ENCODE measurements around the gene ILDR1. TPM values are rescaled to one million over a fixed set of nuclear protein-coding genes. Genes with fewer than 3 reads are reported as not detected.
A peak's percentile ranks its signal among the peaks of the same experiment; 100 is the strongest.

The ILDR1 gene
- total RNA-seq, 1 donor from 2014 or later = 1.4 TPM

DNA sequence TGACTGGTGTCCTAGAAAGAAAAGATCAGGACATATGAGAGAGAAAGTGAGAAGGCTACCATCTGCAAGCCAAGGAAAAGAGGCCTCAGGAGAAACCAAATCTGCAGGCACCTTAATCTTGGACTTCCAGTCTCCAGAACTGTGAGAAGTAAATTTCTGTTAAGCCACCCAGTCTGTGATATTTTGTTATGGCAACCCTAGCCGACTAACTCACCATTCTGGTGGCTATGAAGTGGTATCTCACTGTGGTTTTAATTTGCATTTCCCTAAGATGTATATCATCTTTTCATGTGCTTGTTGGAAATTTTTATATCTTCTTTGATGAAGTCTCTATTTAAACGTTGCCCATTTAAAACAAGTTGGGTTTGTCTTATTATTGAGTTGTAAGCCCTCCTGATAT is 40.6 kb downstream of the ILDR1 start:
- peaks cover 12% of the 10 kb centered on the region for H3K9me3 Mint-ChIP-seq
- TF ChIP-seq, protein P1, sequence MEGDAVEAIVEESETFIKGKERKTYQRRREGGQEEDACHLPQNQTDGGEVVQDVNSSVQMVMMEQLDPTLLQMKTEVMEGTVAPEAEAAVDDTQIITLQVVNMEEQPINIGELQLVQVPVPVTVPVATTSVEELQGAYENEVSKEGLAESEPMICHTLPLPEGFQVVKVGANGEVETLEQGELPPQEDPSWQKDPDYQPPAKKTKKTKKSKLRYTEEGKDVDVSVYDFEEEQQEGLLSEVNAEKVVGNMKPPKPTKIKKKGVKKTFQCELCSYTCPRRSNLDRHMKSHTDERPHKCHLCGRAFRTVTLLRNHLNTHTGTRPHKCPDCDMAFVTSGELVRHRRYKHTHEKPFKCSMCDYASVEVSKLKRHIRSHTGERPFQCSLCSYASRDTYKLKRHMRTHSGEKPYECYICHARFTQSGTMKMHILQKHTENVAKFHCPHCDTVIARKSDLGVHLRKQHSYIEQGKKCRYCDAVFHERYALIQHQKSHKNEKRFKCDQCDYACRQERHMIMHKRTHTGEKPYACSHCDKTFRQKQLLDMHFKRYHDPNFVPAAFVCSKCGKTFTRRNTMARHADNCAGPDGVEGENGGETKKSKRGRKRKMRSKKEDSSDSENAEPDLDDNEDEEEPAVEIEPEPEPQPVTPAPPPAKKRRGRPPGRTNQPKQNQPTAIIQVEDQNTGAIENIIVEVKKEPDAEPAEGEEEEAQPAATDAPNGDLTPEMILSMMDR (IDR thresholded peaks at IDR 0.05) = no peak
- ATAC-seq (ENCODE audit: low read depth) (no peak), DNase-seq (no peak)
- ChIA-PET CTCF (no interaction called here), POLR2A (no interaction called here)
- peaks cover 13% of the 10 kb centered on the region for H3K36me3 Mint-ChIP-seq (ENCODE audit: low read depth)
- H3K27me3 Mint-ChIP-seq = no peaks in the 10 kb centered on the region
- H3K4me3 Mint-ChIP-seq = no peak overlapping the region
- no peak overlapping the region for H3K27ac Mint-ChIP-seq
- H3K4me1 Mint-ChIP-seq = peaks cover 30% of the 10 kb centered on the region
- intact Hi-C loops (cut with micrococcal nuclease) = loop anchor here (1.0 to 2.0 kb wide), 2 partner anchors 9 to 25 kb away; no protein-coding TSS in a partner anchor

DNA sequence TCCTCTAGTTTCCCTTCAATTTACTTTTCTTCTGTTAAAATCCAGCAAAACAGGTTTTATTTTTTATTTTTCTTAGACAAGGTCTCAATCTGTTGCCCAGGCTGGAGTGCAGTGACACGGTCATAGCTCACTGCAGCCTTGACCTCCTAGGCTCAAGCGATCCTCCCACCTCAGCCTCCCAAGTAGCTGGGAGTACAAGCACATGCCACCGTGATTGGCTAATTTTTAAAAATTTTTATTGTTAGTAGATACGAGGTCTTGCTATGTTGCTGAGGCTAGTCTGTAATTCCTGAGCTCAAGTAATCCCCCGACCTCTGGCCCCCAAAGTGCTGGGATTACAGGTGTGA is 41.6 kb downstream of the ILDR1 start:
- ATAC-seq (ENCODE audit: low read depth) = no peak
- Mint-ChIP-seq H3K27me3 (no peaks in the 10 kb centered on the region), H3K9me3 (peaks cover 12% of the 10 kb centered on the region), H3K27ac (peak overlapping the region; percentile 24), H3K36me3 (ENCODE audit: low read depth) (peaks cover 13% of the 10 kb centered on the region), H3K4me1 (peaks cover 30% of the 10 kb centered on the region), H3K4me3 (no peak overlapping the region)
- TF ChIP-seq, protein P1 (IDR thresholded peaks at IDR 0.05) = no peak
- ChIA-PET CTCF (no interaction called here), POLR2A (no interaction called here)
- intact Hi-C loops (cut with micrococcal nuclease) = loop anchor here (1.0 to 2.0 kb wide), 2 partner anchors 24 to 279 kb away; no protein-coding TSS in a partner anchor
- no peak for DNase-seq

DNA sequence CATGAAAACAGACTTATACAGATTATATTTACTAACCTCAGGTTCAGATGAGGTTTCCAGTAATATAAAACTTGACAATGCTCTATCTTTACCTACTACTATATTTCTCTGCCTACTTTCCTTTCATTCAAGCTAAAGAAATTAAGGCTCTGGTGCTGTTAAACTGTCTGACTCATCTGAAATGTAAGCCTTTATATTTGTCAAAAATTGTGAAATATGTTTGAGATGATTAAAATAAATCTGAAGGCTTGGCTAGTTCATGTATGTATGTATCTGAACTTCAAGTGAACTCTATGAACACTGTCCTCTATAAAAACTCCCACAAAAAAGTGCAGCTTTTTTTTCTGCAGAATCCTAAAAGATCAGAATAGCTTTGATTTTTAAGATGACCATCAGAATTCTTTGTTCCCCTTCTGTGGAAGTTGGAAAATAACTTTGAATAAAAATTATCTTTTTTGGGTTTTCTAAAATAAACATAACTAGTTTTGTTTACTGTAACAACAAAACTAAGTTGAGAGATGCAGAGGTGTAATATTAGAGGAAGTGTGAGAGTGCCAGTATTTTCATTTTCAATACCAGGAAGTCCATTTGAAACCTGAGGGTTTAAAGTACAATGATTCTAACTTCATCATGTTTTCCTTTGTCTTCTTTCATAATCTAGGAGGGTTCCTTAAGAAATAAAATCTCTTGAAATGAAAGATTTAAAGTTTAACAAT is 42.2 kb downstream of the ILDR1 start:
- no peaks in the 10 kb centered on the region for H3K27me3 Mint-ChIP-seq
- intact Hi-C loops (cut with micrococcal nuclease) = loop anchor here (1.0 to 5.0 kb wide), 4 partner anchors 15 to 433 kb away; partner anchors contain the start of gene POLQ
- peaks cover 27% of the 10 kb centered on the region for H3K4me1 Mint-ChIP-seq
- ATAC-seq (ENCODE audit: low read depth) = no peak
- H3K9me3 Mint-ChIP-seq = peaks cover 15% of the 10 kb centered on the region
- TF ChIP-seq, protein P1 (IDR thresholded peaks at IDR 0.05) = no peak
- peak overlapping the region; percentile 24 for H3K27ac Mint-ChIP-seq
- no peak for DNase-seq
- H3K36me3 Mint-ChIP-seq (ENCODE audit: low read depth) = peaks cover 13% of the 10 kb centered on the region
- H3K4me3 Mint-ChIP-seq = no peak overlapping the region
- CTCF ChIA-PET = interaction anchor here (1.3 kb wide), 1 partner anchor 111 kb away, joined by 3 read pairs; no protein-coding TSS in a partner anchor
- POLR2A ChIA-PET = interaction anchor here (0.9 to 1.0 kb wide), 2 partner anchors 28 to 75 kb away, joined by 3 to 4 read pairs; partner anchors contain the start of gene CD86

DNA sequence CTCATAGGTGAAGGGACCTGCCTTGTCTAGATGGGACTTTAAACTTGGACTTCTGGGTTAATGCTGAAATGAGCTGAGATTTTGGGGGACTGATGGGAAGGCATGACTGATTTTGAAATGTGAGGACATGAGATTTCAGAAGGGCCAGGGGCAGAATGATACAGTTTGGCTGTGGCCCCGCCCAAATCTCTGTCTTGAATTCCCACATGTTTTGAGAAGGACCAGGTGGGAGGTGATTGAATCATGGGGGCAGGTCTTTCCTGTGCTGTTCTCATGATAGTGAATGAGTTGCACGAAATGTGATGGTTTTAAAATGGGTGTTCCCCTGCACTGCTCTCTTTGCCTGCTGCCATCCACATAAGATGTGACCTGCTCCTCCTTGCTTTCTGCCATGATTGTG is 42.8 kb downstream of the ILDR1 start:
- Mint-ChIP-seq H3K27ac (no peak overlapping the region), H3K36me3 (ENCODE audit: low read depth) (peaks cover 17% of the 10 kb centered on the region), H3K9me3 (peaks cover 17% of the 10 kb centered on the region), H3K4me1 (peaks cover 27% of the 10 kb centered on the region), H3K27me3 (no peaks in the 10 kb centered on the region), H3K4me3 (no peak overlapping the region)
- ATAC-seq (ENCODE audit: low read depth) (no peak), DNase-seq (no peak)
- POLR2A ChIA-PET = interaction anchor here (0.9 to 1.0 kb wide), 2 partner anchors 27 to 76 kb away, joined by 3 to 4 read pairs; partner anchors contain the start of gene CD86
- intact Hi-C loops (cut with micrococcal nuclease) = loop anchor here (2.0 to 5.0 kb wide), 2 partner anchors 16 to 432 kb away; partner anchors contain the start of gene POLQ
- CTCF ChIA-PET = interaction anchor here (1.0 to 1.3 kb wide), 2 partner anchors 112 to 121 kb away, joined by 3 to 4 read pairs; no protein-coding TSS in a partner anchor
- TF ChIP-seq, protein P1 (IDR thresholded peaks at IDR 0.05) = no peak

DNA sequence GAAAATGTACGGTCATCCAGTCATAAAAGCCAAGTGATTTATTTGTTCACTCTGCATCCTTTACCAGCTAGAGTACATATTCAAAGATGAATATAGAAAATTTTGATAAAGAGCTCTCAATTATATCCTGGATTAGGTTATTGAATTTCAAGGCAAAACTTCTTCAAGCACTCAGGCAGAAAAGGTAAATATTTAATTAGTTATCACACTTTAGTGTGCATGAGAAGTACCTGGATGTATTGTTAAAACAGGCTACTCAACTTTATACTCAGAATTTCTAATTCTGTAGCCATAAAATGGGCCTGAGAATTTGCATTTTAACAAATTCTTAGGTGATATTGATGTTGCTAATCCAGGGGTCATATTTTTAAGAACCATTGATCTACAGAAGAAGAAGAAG is 45.3 kb downstream of the ILDR1 start:
- DNase-seq = no peak
- CTCF ChIA-PET = interaction anchor here (1.6 to 2.2 kb wide), 4 partner anchors 19 to 282 kb away, joined by 3 to 10 read pairs (median 9); no protein-coding TSS in a partner anchor
- Mint-ChIP-seq H3K9me3 (peaks cover 7% of the 10 kb centered on the region), H3K27ac (no peak overlapping the region), H3K4me3 (no peak overlapping the region), H3K4me1 (peaks cover 26% of the 10 kb centered on the region), H3K27me3 (no peaks in the 10 kb centered on the region), H3K36me3 (ENCODE audit: low read depth) (peaks cover 9% of the 10 kb centered on the region)
- no peak for ATAC-seq (ENCODE audit: low read depth)
- POLR2A ChIA-PET = no interaction called here
- TF ChIP-seq, protein P1 (IDR thresholded peaks at IDR 0.05) = no peak
- intact Hi-C loops (cut with micrococcal nuclease) = loop anchor here (1.0 to 5.0 kb wide), 2 partner anchors 282 to 429 kb away; partner anchors contain the start of gene POLQ
